RWPE1 (cell line): ENCODE measurements around the gene RCAN1.

Source experiments
- CTCF ChIA-PET: fragments of 350-600 bp; sonication (Branson Sonifier 250); formaldehyde crosslinking; extraction: SDS; loops from one replicate; lab custom pipeline; 2021; lab: Yijun Ruan, JAX
- POLR2A ChIA-PET: fragments of 400-600 bp; formaldehyde crosslinking; extraction: SDS; loops from one replicate; lab custom pipeline; 2020; ENCODE audit warnings: antibody characterized with exemption; ENCODE audit not compliant: low non-redundant PET; lab: Yijun Ruan, JAX
- DNase-seq: peaks from one replicate; pipeline ENCODE4 v3.0.0; 2012; ENCODE audit warnings: low spot score
- H3K27ac ChIP-seq: fragments of 450-650 bp; 2 replicates; pipeline ENCODE4 v1.5.1; 2017
- CTCF ChIP-seq: fragments of 450-650 bp; conservative IDR thresholded peaks from 2 replicates; pipeline ENCODE4 v1.5.1; 2017; ENCODE audit warnings: low read depth, mild to moderate bottlenecking

RCAN1 gene

GRCh38 chr21:34540206-34540605, 74.7 kb downstream of the RCAN1 start:
- TF ChIP-seq CTCF, result no peak
- no peak for DNase-seq
- CTCF ChIA-PET, result no interaction called here
- H3K27ac ChIP-seq, result no peak overlapping the region
- POLR2A ChIA-PET, result no interaction called here

GRCh38 chr21:34537838-34538237, 77.1 kb downstream of the RCAN1 start:
- no peak for DNase-seq
- ChIA-PET POLR2A (no interaction called here), CTCF (interaction anchor here (0.7 kb wide), 1 partner anchor 25 kb away, joined by 4 read pairs; no protein-coding TSS in a partner anchor)
- TF ChIP-seq CTCF, result no peak
- H3K27ac ChIP-seq, result no peak overlapping the region

GRCh38 chr21:34536820-34537219, 78.1 kb downstream of the RCAN1 start:
- no peak for TF ChIP-seq CTCF
- H3K27ac ChIP-seq, result no peak overlapping the region
- ChIA-PET CTCF (no interaction called here), POLR2A (no interaction called here)
- no peak for DNase-seq

- no peak for TF ChIP-seq CTCF
- CTCF ChIA-PET, result no interaction called here
- POLR2A ChIA-PET, result no interaction called here
- H3K27ac ChIP-seq, result no peak overlapping the region
- no peak for DNase-seq
Measured at GRCh38 chr21:34536311-34536710, 78.6 kb downstream of the RCAN1 start.

GRCh38 chr21:34535886-34536285, 79.0 kb downstream of the RCAN1 start:
- no peak overlapping the region for H3K27ac ChIP-seq
- TF ChIP-seq CTCF, result no peak
- ChIA-PET CTCF (no interaction called here), POLR2A (no interaction called here)
- DNase-seq, result no peak

- POLR2A ChIA-PET, result no interaction called here
- no peak for DNase-seq
- no peak overlapping the region for H3K27ac ChIP-seq
- TF ChIP-seq CTCF, result no peak
- CTCF ChIA-PET, result no interaction called here
Measured at GRCh38 chr21:34534522-34534921, 80.4 kb downstream of the RCAN1 start.

- ChIA-PET CTCF (interaction anchor here (1.0 kb wide), 1 partner anchor 10 kb away, joined by 3 read pairs; no protein-coding TSS in a partner anchor), POLR2A (no interaction called here)
- H3K27ac ChIP-seq, result no peak overlapping the region
- no peak for DNase-seq
- TF ChIP-seq CTCF, result no peak
Measured at GRCh38 chr21:34533938-34534337, 81.0 kb downstream of the RCAN1 start.
